SK-N-SH (cell line): ENCODE results near the gene FAM120A. TPM values are rescaled to one million over a fixed set of nuclear protein-coding genes. Genes with fewer than 3 reads are reported as not detected.

Experiments used
- CTCF ChIA-PET: fragments of 300-600, 350-600 bp; formaldehyde crosslinking; extraction: SDS; loops from one replicate; lab custom pipeline; 2021; lab: Yijun Ruan, JAX
- POLR2A ChIA-PET: fragments of 350-600 bp; sonication (Branson Sonifier 250); formaldehyde crosslinking; extraction: SDS; loops from one replicate; lab custom pipeline; 2020; ENCODE audit warnings: antibody characterized with exemption, inconsistent platforms; lab: Yijun Ruan, JAX
- DNase-seq: peaks from one replicate; pipeline ENCODE4 v3.0.0; 2012
- H2AFZ ChIP-seq: fragments of 200-600 bp; sonication (generic); 2 replicates; pipeline ENCODE4 v1.8.1; 2016; ENCODE audit warnings: antibody characterized with exemption, mild to moderate bottlenecking, low read depth
- H3F3A ChIP-seq: fragments of 200-600 bp; sonication (generic); replicated peaks from 2 replicates; pipeline ENCODE3; 2016; ENCODE audit warnings: antibody characterized with exemption, mild to moderate bottlenecking; ENCODE audit not compliant: insufficient read depth
- H3K27ac ChIP-seq, 2 experiments: fragments of 200-500 bp in 1 of 2; fragments of 200-600 bp in 1 of 2; sonication (Bioruptor generic) in 1 of 2; sonication (generic), shearing (Covaris generic) in 1 of 2; 2 replicates each; pipeline versions ENCODE4 v1.5.1 to v1.6.1; 2014 to 2016; ENCODE audit warnings: low read depth in 2 of 2, inconsistent platforms in 1 of 2, low read length in 1 of 2, mild to moderate bottlenecking in 1 of 2, mixed read lengths in 1 of 2
- H3K27me3 ChIP-seq: fragments of 200-600 bp; sonication (generic), shearing (Covaris generic); 2 replicates; pipeline ENCODE4 v1.6.1; 2016; ENCODE audit warnings: mixed run types; ENCODE audit not compliant: insufficient read depth
- H3K36me3 ChIP-seq, 2 experiments: fragments of 200-500 bp in 1 of 2; fragments of 200-600 bp in 1 of 2; sonication (Bioruptor generic) in 1 of 2; sonication (generic) in 1 of 2; replicated peaks in 1 of 2; 2 replicates each; pipeline versions ENCODE3 to v1.5.1; 2014 to 2016; ENCODE audit warnings: low read length in 1 of 2, mild to moderate bottlenecking in 1 of 2; ENCODE audit not compliant: insufficient read depth in 2 of 2, control insufficient read depth in 1 of 2
- H3K4me1 ChIP-seq, 2 experiments: fragments of 200-500 bp in 1 of 2; fragments of 200-600 bp in 1 of 2; sonication (Bioruptor generic) in 1 of 2; sonication (generic), shearing (Covaris generic) in 1 of 2; 2 replicates each; pipeline versions ENCODE4 v1.5.1 to v1.6.1; 2014 to 2016; ENCODE audit warnings: low read depth in 1 of 2, low read length in 1 of 2, mixed run types in 1 of 2; ENCODE audit not compliant: insufficient read depth in 2 of 2, control insufficient read depth in 1 of 2
- H3K4me2 ChIP-seq: fragments of 200-600 bp; sonication (generic), shearing (Covaris generic); 2 replicates; pipeline ENCODE4 v1.6.1; 2017; ENCODE audit warnings: mixed run types
- H3K4me3 ChIP-seq, 2 experiments: fragments of 200-500 bp in 1 of 2; fragments of 200-600 bp in 1 of 2; sonication (Bioruptor generic) in 1 of 2; sonication (generic), shearing (Covaris generic) in 1 of 2; 2 replicates each; pipeline versions ENCODE4 v1.5.1 to v1.8.1; 2014 to 2016; ENCODE audit warnings: low read depth in 2 of 2, inconsistent platforms in 1 of 2, low read length in 1 of 2, mild to moderate bottlenecking in 1 of 2, mixed read lengths in 1 of 2, moderate library complexity in 1 of 2
- H3K79me2 ChIP-seq: fragments of 200-600 bp; sonication (generic); 2 replicates; pipeline ENCODE4 v1.8.1; 2017; ENCODE audit warnings: mild to moderate bottlenecking; ENCODE audit not compliant: insufficient read depth
- H3K9ac ChIP-seq: fragments of 200-600 bp; sonication (generic); 2 replicates; pipeline ENCODE4 v1.6.1; 2017; ENCODE audit warnings: mixed run types
- H3K9me2 ChIP-seq: fragments of 200-600 bp; sonication (generic); 2 replicates; pipeline ENCODE4 v1.6.1; 2017; ENCODE audit warnings: mixed run types
- H3K9me3 ChIP-seq: fragments of 200-600 bp; sonication (generic); 2 replicates; pipeline ENCODE4 v1.6.1; 2017; ENCODE audit warnings: mixed run types, mild to moderate bottlenecking, moderate library complexity
- H4K20me1 ChIP-seq: fragments of 200-600 bp; sonication (generic); 2 replicates; pipeline ENCODE4 v1.6.1; 2017; ENCODE audit warnings: mild to moderate bottlenecking, mixed run types; ENCODE audit not compliant: insufficient read depth
- FOSL2 ChIP-seq: IDR thresholded peaks from 2 replicates; pipeline ENCODE4 v1.4.0; 2012; ENCODE audit warnings: low read depth, mild to moderate bottlenecking, moderate library complexity, borderline replicate concordance
- FOXJ3 ChIP-seq: sonication (generic); formaldehyde crosslinking; IDR thresholded peaks from 2 replicates; pipeline ENCODE4 v1.5.1; 2020; ENCODE audit warnings: mild to moderate bottlenecking, missing genetic modification reagents
- GATA2 ChIP-seq: sonication (generic); formaldehyde crosslinking; IDR thresholded peaks from 2 replicates; pipeline ENCODE4 v1.5.0; 2020; ENCODE audit warnings: mild to moderate bottlenecking, missing genetic modification reagents
- MXI1 ChIP-seq: IDR thresholded peaks from 2 replicates; pipeline ENCODE4 v1.6.1; 2012; ENCODE audit warnings: mild to moderate bottlenecking, low read depth, low read length, improper control_type of control experiment
- NFIC ChIP-seq: IDR thresholded peaks from 2 replicates; pipeline ENCODE4 v1.4.0; 2012; ENCODE audit warnings: borderline replicate concordance
- RFX5 ChIP-seq: IDR thresholded peaks from 2 replicates; pipeline ENCODE4 v1.6.1; 2012; ENCODE audit warnings: mild to moderate bottlenecking, improper control_type of control experiment, low read length
- RXRA ChIP-seq: IDR thresholded peaks from 2 replicates; pipeline ENCODE4 v1.4.0; 2012; ENCODE audit warnings: low read depth, mild to moderate bottlenecking, borderline replicate concordance
- SMC3 ChIP-seq: IDR thresholded peaks from 2 replicates; pipeline ENCODE4 v1.6.1; 2012; ENCODE audit warnings: low read depth, low read length, improper control_type of control experiment
- YY1 ChIP-seq: IDR thresholded peaks from 2 replicates; pipeline ENCODE4 v1.4.0; 2012; ENCODE audit warnings: low read depth, mild to moderate bottlenecking
- WGBS: methylation state at CpG from one replicate; pipeline ENCODE4 v1.1.6; 2017; ENCODE audit warnings: low lambda C conversion rate; 5-methylcytosine and 5-hydroxymethylcytosine counted together
- polyA plus RNA-seq, 3 experiments: library from polyadenylated mRNA; depleted of rRNA; stranded (reverse); fragments of >200 nt; gene quantifications; 2 replicates each; pipeline ENCODE4 v1.2.3, GENCODE V29; 2012
- TF ChIP-seq, protein P1 (sequence below): IDR thresholded peaks from 2 replicates; pipeline ENCODE4 v1.4.0; 2012; ENCODE audit warnings: low read depth, borderline replicate concordance
- TF ChIP-seq, protein P2 (sequence below): IDR thresholded peaks from 2 replicates; pipeline ENCODE4 v1.6.1; 2012; ENCODE audit warnings: mild to moderate bottlenecking, low read depth, low read length, moderate library complexity

Gene FAM120A
- polyA plus RNA-seq, 1 of the 3 experiments (the other 2 are of a cell fraction), result 58.6 TPM

DNA sequence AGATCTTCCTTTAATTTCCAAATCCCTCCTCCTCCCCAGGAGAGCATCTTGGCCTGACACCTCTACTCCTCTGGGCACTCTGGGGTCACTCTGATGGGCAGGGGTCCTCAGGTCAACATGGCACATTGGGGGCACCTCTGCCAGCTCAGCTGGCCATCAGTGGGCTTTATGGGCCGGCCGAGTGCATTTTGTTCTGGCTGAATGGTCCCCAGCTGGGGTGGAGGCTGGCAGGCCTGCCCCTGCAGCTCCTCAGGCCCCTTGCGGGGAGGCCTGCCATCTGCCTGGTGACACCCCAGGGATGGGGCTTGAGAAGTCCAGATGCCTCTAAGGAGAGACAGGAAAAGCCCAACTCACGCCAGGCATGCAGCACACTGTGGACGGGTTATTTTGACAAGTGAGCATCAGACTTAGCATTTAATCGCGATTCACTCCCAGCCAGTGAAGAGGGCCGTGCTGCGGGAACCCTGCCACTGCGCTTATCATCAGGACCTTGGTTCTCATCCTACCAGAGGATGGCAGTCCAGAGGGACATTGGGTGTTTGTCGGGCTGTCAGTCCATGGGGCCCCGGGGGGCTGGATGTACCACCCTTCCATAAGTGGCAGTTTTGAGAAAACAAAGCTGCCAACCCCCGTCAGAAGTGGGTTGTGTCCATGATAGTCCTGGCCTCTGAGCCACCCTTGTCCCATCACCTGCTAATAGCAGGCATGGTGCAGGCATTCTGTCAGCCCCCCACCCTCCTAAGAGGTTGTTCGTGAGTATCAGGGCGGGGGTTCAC, 146.6 kb downstream of the FAM120A start:
- Histone ChIP-seq H3K4me1 (peaks cover 0 to 7% of the 10 kb centered on the region in 2 experiments; a peak in 1 of 4 replicates), H3K27ac (no peak overlapping the region), H3K4me2 (no peak overlapping the region), H3K27me3 (no peaks in the 10 kb centered on the region)
- POLR2A ChIA-PET, result no interaction called here
- TF ChIP-seq, protein P1, sequence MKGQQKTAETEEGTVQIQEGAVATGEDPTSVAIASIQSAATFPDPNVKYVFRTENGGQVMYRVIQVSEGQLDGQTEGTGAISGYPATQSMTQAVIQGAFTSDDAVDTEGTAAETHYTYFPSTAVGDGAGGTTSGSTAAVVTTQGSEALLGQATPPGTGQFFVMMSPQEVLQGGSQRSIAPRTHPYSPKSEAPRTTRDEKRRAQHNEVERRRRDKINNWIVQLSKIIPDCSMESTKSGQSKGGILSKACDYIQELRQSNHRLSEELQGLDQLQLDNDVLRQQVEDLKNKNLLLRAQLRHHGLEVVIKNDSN, result no peak
- TF ChIP-seq RXRA, result no peak
- no peak for TF ChIP-seq FOSL2
- no peak for TF ChIP-seq YY1
- TF ChIP-seq, protein P2, sequence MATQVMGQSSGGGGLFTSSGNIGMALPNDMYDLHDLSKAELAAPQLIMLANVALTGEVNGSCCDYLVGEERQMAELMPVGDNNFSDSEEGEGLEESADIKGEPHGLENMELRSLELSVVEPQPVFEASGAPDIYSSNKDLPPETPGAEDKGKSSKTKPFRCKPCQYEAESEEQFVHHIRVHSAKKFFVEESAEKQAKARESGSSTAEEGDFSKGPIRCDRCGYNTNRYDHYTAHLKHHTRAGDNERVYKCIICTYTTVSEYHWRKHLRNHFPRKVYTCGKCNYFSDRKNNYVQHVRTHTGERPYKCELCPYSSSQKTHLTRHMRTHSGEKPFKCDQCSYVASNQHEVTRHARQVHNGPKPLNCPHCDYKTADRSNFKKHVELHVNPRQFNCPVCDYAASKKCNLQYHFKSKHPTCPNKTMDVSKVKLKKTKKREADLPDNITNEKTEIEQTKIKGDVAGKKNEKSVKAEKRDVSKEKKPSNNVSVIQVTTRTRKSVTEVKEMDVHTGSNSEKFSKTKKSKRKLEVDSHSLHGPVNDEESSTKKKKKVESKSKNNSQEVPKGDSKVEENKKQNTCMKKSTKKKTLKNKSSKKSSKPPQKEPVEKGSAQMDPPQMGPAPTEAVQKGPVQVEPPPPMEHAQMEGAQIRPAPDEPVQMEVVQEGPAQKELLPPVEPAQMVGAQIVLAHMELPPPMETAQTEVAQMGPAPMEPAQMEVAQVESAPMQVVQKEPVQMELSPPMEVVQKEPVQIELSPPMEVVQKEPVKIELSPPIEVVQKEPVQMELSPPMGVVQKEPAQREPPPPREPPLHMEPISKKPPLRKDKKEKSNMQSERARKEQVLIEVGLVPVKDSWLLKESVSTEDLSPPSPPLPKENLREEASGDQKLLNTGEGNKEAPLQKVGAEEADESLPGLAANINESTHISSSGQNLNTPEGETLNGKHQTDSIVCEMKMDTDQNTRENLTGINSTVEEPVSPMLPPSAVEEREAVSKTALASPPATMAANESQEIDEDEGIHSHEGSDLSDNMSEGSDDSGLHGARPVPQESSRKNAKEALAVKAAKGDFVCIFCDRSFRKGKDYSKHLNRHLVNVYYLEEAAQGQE, result no peak
- no peak for TF ChIP-seq GATA2 (CRISPR knock-in tag)
- TF ChIP-seq MXI1, result no peak
- no peak for TF ChIP-seq SMC3
- no peak for TF ChIP-seq FOXJ3 (CRISPR knock-in tag)
- TF ChIP-seq RFX5, result no peak
- no peak for TF ChIP-seq NFIC
- TF ChIP-seq, all 33 proteins: peak for 0
- H3F3A ChIP-seq, result no peaks in the 10 kb centered on the region
- H4K20me1 ChIP-seq, result peaks cover 29% of the 10 kb centered on the region
- no peaks in the 10 kb centered on the region for H3K9me3 ChIP-seq
- CTCF ChIA-PET, result interaction anchor here (0.6 kb wide), 1 partner anchor 153 kb away, joined by 3 read pairs; no protein-coding TSS in a partner anchor
- WGBS, result 97% methylated on average over 10 of the region's 15 CpGs
- H3K9me2 ChIP-seq, result no peaks in the 10 kb centered on the region
- H3K36me3 ChIP-seq, result peaks cover 0 to 2% of the 10 kb centered on the region in 2 experiments
- peaks cover 36% of the 10 kb centered on the region; the same call in 1 of the 2 replicates for H3K79me2 ChIP-seq
- H3K4me3 ChIP-seq, result no peak overlapping the region
- no peak overlapping the region for H2AFZ ChIP-seq
- no peak for DNase-seq
- no peak overlapping the region for H3K9ac ChIP-seq
